ENCODE data around the gene KRT76.
"Not testable (repeated sequence)": the region's sequence is repeated elsewhere in the genome, so short reads cannot be mapped to it uniquely, and the experiment has no call there.

The KRT76 gene

DNA sequence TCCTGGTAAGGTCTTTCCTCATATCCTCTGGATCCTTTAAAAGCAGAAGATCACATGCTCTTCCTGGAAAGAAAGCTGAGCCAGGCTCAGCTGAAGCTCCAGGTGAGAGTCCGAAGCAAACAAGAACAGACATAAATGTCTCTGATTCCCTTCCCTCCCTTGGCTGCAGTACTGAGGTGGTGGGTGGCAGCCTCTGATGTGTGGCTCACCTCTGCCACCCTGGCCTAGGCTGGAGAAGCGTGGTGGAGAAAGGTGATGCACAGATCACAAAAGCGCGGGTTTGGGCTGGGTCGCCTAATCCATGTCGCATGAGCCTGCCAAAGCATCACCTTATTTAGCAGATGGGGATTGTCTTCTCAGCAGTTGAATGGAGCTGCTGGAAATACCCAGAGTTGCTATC is 2.8 kb upstream of the KRT76 start:
- DNase-seq, result no peak

DNA sequence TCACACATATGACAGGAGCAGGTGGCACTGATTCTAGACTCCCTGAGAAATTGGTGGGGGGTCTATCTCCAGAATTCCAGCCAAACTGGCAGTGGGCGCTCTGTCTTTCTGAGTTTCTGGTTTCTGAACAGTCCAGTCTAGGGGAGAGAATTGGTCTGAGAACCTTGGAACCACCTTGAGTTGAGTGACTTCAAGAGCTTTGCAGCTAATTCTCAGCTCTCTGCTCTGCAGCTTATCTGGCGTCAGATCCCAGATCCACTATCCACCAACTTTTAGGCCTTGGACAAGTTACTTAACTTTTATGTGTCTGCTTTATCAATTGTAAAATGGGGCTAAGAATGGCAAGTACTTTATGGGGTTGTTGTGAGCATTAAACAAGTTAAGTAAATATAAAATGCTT is 1.7 kb upstream of the KRT76 start:
- no peak for DNase-seq

DNA sequence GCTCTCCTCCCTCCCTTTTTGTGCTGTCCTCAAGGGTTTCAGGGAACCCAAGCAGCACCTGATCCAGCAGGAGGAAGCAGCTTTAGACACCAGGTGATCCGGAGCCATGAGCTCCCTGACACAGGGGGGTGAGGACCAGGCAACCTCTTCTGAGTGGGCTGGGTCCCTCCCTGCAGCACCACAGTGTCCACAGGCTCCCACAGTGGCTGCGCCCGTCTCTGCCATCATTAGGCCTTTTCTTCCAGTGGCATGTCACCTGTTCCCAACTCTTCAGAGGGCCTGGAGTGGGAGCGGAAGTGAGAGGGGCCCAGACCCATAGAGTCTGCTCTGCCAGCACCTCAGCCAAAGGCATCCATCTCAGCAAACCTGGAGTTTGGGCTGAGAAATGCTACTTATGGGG is 421 bp upstream of the KRT76 start:
- DNase-seq, result no peak

DNA sequence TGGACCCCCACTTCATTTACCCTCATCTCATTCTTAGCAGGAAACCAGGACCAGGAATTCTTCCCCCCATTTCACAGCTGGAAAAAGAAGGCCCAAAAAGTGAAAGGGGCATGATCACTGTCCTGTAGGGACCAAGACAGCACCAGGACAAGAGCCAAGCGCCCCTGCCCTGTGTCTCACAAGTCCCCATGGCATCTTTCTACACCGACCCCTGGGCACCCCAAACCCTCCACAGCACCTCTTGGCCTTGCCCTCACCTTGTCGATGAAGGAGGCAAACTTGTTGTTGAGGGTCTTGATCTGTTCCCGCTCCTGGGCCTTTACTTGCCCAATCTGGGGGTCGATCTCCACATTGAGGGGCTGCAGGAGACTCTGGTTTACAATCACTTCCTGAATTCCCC is 710 bp downstream of the KRT76 start:
- DNase-seq, result no peak

DNA sequence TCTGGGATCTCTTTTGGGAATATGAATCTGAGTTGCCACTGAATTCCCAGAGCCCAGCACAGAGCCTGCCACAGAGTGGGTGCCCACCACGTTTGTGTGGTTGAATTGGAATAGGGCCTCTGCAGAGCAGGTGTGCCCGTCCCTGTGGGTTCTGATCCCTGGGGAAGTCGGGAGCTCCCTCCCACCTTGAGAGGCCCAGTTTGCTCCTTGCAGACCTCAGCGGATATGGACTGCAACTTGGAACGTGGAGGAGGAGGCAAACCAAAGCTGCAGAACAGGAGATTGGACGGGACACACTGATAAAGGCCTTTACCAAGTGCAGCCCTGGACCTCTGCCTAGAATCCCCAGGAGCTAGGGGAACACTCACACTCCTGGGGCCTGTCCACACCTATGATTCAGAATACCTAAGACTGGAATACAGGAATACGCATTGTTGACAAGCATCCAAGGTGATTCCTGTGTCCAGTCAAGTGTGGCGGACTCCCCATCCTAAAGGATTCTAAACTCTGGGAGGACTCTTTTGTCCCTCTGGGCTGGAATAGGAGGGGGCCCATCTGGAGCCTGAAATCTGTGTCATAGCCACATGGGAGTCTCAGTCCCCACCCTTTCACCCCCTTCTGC is 2.4 kb downstream of the KRT76 start:
- DNase-seq, result no peak

DNA sequence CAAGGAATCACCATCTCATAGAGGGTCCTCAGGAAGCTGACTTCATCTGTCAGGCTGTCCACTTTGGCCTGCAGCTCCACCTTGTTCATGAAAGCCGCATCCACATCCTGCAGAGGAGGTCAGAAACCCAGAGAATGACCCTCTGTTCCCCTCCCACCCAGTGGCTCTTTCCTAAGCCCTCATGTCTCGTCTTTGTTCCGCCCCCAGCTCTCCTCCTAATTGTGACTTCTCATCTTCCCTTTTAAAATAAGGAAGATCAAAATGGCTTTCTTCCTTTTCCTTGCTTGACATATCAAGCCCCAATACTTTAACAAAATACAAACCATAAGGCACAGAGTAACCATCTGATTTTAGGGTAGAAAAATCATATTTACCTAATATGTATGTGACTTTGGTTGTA is 4.4 kb downstream of the KRT76 start:
- no peak for DNase-seq

DNA sequence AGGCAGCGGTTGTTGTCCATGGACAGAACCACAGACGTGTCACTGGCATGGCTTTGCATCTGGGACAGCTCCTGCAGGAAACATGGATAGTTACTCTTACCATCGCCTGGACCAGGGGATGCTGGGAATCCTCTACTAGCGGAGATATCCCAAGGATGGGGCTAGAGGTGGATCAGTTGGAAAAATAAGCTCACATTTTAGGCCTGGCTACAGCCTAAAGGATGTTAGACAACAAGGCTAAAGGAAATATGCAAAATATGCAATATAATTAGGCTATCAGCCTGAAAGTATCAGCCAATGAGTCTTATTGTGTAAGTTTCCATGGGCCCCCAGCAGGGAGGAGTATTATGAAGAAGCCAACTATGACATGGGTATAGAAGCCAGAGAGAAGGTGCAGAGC is 5.0 kb downstream of the KRT76 start:
- DNase-seq, result no peak

DNA sequence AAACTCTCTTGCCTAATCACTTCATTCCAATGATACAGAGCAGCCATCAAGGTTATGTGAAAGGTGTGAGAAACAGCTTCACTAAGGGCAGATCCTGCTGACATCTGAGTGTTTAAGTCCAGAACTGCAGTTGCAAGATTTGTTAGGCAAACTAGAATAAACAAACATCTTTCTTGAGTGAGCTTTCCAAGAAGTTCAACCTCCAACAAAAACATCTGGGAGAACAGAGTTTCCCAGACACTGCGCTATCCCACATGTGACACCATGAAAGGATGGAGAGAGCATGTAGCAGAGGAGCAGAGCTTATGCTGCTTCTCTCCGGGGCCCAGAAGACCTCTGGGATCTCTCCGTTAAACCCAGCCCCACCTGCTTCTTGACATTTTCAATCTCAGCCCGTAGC is 5.6 kb downstream of the KRT76 start:
- no peak for DNase-seq

DNA sequence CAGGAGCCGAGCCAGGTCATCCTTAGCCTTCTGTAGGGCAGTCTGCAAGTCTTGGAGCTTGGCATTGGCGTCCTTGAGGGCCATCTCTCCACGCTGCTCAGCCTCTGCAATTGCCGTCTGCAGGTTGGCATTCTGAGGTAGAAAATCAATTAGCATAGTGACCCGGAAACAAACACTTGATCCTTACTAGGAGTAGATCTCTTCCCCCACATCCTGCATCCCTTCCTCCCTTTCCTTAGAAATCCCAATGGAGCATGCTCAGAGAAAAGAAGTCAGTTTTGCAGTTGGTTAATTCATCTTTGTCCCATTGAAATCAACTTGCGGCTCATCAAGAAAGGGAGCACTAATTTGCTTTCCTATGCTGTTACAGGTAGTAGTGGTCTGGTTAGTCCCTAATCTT is 6.1 kb downstream of the KRT76 start:
- no peak for DNase-seq

DNA sequence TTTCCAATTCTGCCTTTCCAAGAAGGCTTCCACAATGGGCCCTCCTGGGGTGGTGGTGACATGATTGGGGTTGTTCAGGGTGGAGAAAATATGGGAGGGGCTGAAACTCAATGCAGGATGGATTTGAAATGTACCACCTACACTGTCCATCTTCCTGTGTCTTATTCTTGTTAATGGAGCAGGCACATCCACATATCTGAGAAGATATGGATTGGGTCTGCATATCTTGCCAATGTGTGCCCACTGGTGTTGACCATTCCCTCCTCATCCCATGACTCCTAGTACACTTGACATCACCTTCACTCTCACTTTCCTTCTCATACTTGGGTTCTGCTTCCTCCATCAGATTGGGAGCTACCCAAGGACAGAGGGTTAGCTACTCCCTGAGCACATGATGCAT is 7.2 kb downstream of the KRT76 start:
- DNase-seq, result no peak

DNA sequence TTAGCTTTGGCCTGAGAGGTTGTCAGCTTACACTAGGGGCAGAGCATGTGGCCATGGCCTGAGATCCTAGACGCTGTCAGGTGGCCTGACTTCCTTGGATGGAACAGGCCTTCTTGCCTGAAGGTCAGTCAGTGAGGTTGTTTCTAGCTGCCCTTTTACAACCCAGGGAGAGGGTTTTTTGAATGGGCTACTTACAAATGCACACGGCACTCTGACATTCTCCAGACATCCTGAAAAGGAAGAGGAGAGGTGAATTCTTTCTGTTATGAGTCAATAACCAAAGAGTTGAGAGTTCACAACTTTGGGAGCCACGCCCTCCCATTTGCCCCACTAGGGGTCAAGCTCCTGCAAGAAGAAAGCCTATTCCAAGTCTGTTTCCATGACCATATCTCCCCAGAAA is 7.8 kb downstream of the KRT76 start:
- DNase-seq, result no peak

DNA sequence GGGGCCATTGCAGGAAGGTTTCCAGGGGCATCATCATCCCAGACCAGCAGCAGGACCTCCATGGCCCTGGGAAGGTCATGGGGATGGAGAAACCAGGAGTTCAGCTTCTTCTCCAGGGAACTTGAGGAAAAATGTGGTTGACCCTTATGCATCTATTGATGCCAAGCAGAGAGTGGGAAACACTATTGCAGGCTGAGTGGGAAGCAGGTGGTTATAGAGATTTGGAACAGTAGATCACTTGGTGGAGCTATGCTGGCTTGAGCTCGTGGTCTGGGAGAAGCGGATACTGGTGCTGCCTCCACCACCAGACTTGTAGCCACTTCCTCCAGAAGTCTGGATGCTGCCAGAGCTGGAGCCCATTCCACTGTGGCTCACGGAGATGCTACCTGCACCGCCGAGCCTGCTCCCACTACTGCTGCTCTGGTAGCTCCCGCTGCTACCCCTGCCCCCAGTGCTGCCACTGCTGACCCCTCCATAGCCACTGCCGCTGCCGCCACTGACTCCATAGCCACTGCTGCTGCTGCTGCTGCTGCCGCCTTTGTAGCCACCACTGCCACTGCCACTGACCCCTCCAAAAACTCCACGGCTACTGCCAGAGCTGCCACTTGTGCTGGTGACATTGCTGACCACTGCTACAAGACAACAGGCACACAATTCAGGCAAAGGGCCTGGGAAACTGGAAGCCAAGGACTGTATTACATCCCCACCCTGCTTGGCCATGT is 8.5 kb downstream of the KRT76 start:
- DNase-seq, result no peak

DNA sequence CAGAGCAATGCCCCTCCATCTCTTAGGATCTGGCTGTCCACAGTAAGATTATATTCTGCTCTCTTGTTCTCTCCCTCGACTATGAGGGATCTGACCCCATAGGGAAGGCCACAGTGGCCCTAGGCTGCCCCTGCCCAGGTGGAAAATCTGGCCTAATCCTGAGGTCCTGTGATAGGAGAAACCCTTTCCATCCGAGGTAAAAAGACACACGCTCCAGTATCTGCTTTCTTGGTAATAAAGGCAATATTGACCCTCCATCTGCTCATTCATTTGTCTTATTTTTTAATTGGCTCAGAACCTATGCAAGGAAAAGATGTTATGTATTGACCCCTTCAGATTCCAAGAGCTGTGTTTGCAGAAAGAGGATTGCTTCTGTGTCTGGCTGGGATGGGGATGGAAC is 9.7 kb downstream of the KRT76 start:
- DNase-seq, result no peak

DNA sequence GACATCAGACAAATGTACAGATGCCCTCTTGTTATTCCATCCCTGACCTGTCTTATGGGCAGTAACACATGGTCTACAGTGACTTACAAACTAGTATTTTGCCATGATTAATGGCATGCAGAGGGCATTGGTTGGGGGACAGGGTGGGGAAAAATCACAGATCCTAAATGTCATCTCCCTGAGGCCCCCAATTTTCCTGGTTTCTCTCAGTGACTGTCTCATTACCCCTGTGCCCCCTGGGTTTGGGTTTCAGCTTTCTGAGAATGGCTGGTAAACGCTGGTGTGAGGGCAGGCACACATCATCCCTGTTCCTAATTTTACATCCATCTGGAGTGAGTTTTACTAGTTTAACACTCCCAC is 10.1 kb downstream of the KRT76 start:
- DNase-seq, result no peak

DNA sequence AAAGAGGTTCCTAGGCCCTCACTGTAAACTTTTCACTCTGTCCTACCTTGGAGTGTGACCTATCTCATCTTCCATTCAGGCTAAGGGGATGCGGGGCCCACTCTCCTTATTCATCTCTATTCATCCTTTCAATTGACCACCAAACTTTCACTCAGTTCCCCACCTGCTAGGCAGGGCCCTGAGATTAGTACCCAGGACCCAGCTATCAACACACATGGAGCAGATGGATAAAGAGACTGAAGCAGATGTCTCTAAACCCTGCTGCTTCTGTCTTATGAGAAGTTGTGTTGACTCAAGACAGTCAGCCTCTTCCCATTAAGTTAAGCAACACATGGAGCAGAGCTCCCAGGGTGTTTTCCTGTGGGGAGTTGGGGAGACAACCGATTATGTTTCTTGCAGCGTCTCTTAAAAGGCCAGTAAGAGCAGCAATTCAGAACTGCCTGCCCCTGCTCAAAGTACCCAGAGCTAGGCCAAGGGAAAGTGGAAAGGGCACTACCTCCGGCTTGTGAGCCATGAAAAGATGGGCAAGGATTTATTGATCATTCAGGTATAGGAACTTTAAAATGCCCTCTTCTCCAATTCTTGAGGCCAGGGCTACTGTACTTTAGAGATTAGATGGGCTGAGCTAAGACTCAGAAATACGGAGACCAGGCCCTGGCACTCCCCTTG is 10.7 kb downstream of the KRT76 start:
- DNase-seq, result no peak

DNA sequence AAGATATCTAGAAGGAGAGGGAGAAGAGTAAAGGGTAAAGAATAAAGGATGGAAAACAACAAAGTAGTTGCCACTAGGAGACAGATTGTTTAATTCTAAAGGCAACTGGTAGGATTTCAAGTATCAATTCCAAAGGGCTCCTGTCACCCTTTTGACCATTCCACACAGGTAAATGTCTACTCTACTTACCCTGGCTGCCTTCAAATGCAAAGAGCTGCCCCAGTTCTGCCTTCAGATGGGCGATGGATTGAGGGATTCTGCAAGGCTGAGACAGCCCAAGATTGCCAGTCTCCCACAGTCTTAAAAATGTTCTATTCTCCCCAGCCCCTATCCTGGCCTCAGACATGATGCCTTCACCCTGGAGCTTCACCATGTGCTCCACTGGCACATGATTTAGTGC is 11.4 kb downstream of the KRT76 start:
- no peak for DNase-seq

DNA sequence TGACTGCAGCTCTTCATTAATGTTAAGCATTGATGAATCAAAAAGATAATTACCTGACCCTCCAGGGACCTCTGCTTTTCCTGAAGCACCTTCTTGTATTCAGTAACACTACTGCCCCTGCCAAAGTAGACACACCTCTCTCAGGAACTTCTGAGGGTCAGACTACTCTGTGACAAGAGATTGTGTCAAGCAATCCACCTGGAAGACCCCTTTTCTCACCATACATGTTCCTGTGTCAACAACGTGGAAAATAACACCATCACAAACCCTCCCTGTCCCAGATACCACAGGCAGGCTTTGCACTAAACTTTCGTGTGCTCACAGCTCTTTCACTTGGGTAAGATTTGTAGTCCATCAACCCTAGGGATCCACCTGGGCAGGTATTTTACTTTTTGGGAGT is 13.2 kb downstream of the KRT76 start:
- DNase-seq, result no peak

DNA sequence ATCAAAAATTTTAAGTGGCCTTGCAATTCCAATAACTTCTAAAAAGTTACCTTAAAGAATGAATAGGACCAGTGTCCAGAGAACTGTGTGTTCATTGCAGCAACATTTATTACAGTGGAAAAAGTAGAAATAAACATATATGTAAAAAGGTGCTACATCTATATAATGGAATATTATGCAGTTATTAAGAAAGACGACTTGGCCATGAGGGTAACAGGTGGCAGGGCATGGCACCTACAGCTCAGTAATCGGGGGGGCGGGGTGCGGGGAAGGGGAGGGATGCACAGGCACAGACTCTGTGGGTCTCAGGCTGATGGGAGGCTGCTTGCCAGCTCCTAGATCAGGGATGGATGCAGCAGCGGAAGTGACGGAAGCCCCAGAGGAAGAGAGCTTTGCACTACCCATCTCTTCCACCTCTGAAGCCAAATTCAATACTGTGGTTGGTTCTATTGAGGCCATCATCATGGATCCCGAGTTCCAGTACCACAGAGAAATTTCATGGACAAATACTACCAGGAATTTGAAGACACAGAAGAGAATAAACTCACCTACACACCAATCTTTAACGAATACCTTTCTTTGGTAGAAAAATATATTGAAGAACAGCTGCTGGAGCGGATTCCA is 14.0 kb downstream of the KRT76 start:
- no peak for DNase-seq

DNA sequence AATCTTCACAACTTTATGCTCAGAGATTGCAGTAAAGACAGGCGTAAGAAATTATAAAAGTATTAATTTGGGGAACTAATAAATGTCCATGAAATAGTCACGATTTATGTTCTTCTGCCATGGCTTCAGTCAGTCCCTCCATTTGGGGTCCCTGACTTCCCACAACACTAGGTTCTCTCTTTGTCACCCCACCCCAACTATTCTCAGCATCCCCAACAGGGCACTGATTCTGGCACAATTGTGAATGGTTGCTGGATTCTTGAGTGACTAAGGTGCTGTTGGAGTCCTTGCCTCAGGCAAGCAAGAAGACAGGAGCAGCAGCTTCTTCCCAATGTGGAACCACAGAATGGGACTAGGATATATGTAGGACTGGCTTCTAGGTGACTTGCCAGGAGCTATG is 15.3 kb downstream of the KRT76 start:
- no peak for DNase-seq

DNA sequence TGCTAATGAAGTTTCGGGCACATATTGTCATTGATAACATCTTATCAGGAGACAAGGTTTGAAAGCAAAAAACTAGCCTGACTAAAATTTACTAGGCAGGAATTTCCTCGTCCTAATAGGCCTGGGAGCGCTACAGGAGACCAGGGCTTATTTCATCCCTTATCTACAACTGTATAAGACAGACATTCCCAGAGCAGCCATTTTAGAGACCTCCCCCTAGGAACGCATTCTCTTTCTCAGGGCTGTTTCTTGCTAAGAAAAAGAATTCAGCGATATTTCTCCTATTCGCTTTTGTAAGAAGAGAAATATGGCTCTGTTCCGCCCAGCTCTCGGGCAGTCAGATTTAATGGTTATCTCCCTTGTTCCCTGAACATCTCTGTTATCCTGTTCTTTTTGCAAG is 15.9 kb downstream of the KRT76 start:
- not testable (repeated sequence) for DNase-seq

DNA sequence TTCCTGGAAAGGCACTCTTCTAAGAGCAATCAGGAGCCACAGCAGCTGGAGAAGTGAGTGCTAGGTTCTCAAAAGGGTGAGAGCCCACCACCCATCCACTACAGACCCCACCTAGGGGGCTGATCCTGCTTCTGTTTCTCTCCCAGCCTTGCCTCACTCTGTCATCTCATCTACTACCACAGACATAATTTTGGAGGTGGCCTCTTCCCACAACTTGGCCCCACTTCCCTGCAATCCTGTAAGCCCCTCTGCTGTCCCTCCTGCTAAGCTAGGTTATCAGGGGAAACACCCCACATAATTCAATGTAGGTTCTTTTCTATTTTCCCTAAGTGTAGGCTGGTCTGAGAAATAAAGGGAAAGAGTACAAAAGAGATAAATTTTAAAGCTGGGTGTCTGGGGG is 16.5 kb downstream of the KRT76 start:
- no peak for DNase-seq

DNA sequence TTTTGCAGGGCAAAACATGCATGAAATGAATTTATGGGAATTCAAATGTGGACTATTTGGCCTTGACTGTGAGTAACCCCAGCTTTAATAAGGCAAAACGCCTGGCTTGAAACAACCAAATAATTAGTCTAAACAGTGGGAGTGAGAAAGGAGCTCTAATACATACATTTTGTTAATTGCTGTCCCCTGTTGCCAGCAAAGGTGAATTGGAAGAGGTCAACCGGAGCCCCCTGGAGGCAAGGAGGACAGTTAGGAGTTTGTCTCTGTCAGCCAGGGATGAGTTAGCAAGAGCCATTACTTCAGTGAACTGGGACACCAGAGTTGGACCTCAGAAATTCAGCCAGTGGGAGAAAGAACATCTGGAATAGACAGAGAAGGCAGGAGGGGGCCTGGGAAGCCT is 17.4 kb downstream of the KRT76 start:
- no peak for DNase-seq

DNA sequence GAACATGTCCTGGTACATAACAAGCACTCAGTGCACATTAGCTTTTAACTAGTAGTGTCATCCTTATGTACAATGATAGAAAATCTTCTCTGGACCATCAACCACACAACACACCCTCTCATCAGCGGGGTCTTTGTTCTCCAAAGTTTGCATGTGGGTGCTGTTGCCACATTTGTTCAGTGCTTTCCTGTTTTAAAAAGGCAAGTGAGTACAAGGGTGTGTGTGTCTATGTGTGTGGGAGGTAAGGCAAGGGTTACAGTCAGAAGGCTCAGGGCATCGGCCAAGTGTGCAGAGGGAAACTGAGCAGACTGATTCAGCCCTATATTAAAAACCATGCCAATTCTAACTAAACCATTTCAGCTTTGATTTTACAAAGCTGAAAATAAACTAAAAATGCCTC is 17.9 kb downstream of the KRT76 start:
- no peak for DNase-seq

DNA sequence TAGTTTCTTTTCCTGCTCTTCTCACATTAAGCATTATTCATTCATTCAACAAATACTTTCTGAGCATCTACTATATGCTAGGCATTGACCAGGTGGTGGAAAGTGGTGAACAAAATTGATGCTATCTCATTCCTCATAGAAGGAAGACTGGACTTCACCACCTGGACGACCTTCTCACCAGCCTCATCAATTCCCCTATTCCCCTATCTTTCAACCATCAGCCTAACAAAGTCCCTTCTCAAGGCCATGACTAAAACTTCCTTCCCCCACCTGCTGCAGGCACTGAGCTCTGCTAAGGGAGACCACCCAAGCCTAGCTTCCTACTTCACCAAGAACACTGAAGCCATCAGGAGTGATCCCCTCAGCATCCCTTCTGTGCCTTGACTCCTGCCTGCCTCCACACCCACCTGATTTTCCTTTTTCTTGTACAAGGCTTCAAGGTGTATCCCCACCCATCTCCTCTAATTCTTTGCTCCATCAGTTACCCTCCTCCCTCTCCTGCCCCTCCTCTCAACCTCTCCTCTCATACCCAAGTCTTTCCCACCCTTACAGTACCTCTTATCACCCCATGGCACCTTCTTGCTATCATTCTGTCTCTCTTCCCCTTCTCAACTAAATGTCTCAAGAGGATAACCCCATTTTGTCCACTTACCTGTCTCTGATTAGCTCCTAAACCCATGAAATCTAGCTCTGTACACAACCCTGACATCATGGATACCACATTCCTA is 19.5 kb downstream of the KRT76 start:
- no peak for DNase-seq

Measured in femur (tissue), 1 donor.